Activated naive CD4-positive, alpha-beta T cell treated with anti-CD3 and anti-CD28 coated beads for 36 hours (primary cell): ENCODE results near the gene SERPINE2. TPM values are rescaled to one million over a fixed set of nuclear protein-coding genes. Genes with fewer than 3 reads are reported as not detected.
A peak's percentile ranks its signal among the peaks of the same experiment; 100 is the strongest.

Experiments
- CTCF ChIA-PET: fragments of 350-600 bp; sonication (Branson Sonifier 250); formaldehyde crosslinking; loops from one replicate; lab custom pipeline; 2021; ENCODE audit warnings: antibody characterized with exemption; lab: Charles Lee
- DNase-seq: peaks from one replicate; pipeline ENCODE4 v3.0.0-alpha.2; 2020
- H3K27ac Mint-ChIP-seq: one replicate; pipeline ENCODE4 v1.8.0; 2021; ENCODE audit warnings: mild to moderate bottlenecking, mixed read lengths
- H3K27me3 Mint-ChIP-seq: one replicate; pipeline ENCODE4 v1.8.0; 2021; ENCODE audit warnings: low read depth, mixed read lengths
- H3K36me3 Mint-ChIP-seq: one replicate; pipeline ENCODE4 v1.8.0; 2021; ENCODE audit warnings: low read depth, mixed read lengths
- H3K4me1 Mint-ChIP-seq: one replicate; pipeline ENCODE4 v1.8.0; 2021; ENCODE audit warnings: low read depth, mixed read lengths
- H3K4me3 Mint-ChIP-seq: one replicate; pipeline ENCODE4 v1.8.0; 2021; ENCODE audit warnings: mild to moderate bottlenecking, moderate library complexity, mixed read lengths
- H3K9me3 Mint-ChIP-seq: one replicate; pipeline ENCODE4 v1.8.0; 2021; ENCODE audit warnings: mixed read lengths
- intact Hi-C: fragments of 100-400 bp; cut with micrococcal nuclease; formaldehyde crosslinking; loops from one replicate; pipeline ENCODE4 v1.15.1; 2023
- total RNA-seq, 2 experiments: library from RNA; stranded (reverse); gene quantifications; one replicate each; pipeline ENCODE4 v1.2.3, GENCODE V29; 2021

The SERPINE2 gene
- total RNA-seq, 2 experiments from 2014 or later, result 64.6 to 69.5 TPM

GRCh38 chr2:224027931-224028330 lies 11.2 kb downstream of the SERPINE2 start:
- H3K27me3 Mint-ChIP-seq, result no peaks in the 10 kb centered on the region
- peaks cover 6% of the 10 kb centered on the region for H3K9me3 Mint-ChIP-seq
- DNase-seq, result peak; percentile 25
- H3K4me1 Mint-ChIP-seq, result peaks cover 85% of the 10 kb centered on the region
- H3K36me3 Mint-ChIP-seq, result peaks cover 19% of the 10 kb centered on the region
- intact Hi-C loops, result loop anchor here (5.0 to 10.0 kb wide), 4 partner anchors 191 to 1603 kb away; partner anchors contain the start of genes AP1S3, DOCK10 and SGPP2
- H3K4me3 Mint-ChIP-seq, result peak overlapping the region; percentile 2
- H3K27ac Mint-ChIP-seq, result peak overlapping the region; percentile 95
- CTCF ChIA-PET, result interaction anchor here (2.5 kb wide), 1 partner anchor 34 kb away, joined by 9 read pairs; no protein-coding TSS in a partner anchor

DNA sequence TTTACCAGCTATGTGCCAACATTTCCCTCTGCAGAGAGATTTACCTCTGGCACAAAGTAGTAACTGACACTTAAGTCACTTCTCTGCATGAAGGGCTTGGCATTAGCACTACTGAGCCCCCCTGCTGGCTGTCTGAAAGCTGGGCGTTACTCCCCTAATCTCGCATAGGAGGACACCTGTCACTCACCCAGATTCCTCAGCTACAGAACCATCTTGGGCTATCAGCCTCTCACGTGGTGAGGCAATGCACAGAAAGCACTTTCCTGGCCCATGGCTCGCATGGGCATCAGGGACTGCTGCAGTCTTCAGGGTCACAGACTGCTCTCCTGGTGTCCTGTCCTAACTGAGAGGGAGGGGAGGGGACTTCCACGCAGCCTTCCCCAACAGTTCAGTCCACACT lies 12.0 kb downstream of the SERPINE2 start:
- intact Hi-C loops, result loop anchor here (5.0 to 10.0 kb wide), 4 partner anchors 190 to 1602 kb away; partner anchors contain the start of genes AP1S3, DOCK10 and SGPP2
- peaks cover 6% of the 10 kb centered on the region for H3K9me3 Mint-ChIP-seq
- CTCF ChIA-PET, result interaction anchor here (0.9 to 2.5 kb wide), 2 partner anchors 12 to 33 kb away, joined by 3 to 9 read pairs; partner anchors contain the start of gene SERPINE2
- no peaks in the 10 kb centered on the region for H3K27me3 Mint-ChIP-seq
- H3K4me1 Mint-ChIP-seq, result peaks cover 83% of the 10 kb centered on the region
- no peak overlapping the region for H3K4me3 Mint-ChIP-seq
- no peak for DNase-seq
- peak overlapping the region; percentile 95 for H3K27ac Mint-ChIP-seq
- H3K36me3 Mint-ChIP-seq, result peaks cover 19% of the 10 kb centered on the region

DNA sequence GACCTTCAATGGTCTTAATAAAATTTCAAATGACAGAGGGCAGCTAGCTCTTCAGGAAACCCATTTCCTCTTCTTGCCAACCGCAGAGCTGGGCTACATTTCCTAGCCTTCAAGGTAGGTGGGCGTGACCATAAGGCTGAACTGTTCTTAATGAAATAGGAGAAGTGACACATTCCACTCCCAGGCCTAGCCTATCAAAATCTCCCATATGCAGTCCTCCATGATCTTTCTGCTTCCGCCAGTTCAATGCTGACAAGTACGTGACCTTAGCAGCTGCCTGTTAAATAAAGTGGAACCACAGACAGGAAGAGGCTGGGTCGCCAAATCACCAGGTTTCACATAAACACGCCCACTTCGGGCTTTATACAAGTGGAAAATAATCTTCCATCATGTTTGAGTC lies 13.2 kb downstream of the SERPINE2 start:
- CTCF ChIA-PET, result interaction anchor here (1.0 to 1.7 kb wide), 2 partner anchors 32 to 76 kb away, joined by 3 read pairs; no protein-coding TSS in a partner anchor
- peaks cover 84% of the 10 kb centered on the region for H3K4me1 Mint-ChIP-seq

DNA sequence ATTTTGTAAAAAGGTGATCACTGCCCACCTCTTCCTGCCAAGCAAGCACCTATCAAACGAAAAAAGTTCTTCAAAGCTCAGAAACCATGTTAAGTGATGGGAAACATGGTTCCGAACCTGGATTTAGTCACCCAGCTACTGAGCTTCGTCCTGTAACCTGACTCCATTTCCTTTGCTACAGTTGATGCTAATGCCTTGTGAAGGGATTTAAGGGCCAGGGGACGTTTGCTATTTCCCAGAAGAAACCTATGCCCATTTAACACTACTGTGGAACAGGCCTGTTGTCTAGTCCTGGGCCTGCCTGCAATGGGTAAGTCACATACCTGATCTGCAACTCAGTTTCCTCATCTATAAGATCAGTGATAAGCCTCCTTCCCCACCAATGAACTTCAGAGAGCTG lies 14.8 kb downstream of the SERPINE2 start:
- Mint-ChIP-seq H3K4me3 (peak overlapping the region; percentile 64), H3K27ac (peak overlapping the region; percentile 95), H3K27me3 (no peaks in the 10 kb centered on the region), H3K9me3 (peaks cover 6% of the 10 kb centered on the region), H3K36me3 (peaks cover 13% of the 10 kb centered on the region), H3K4me1 (peaks cover 83% of the 10 kb centered on the region)
- CTCF ChIA-PET, result interaction anchor here (0.6 to 1.7 kb wide), 5 partner anchors 31 to 1009 kb away, joined by 3 to 5 read pairs (median 3); no protein-coding TSS in a partner anchor
- DNase-seq, result peak; percentile 22
- intact Hi-C loops, result loop anchor here (10.0 kb wide), 2 partner anchors 1021 to 1599 kb away; partner anchors contain the start of genes DOCK10 and SGPP2

More for the DNA sequence above, 13.2 kb downstream of the SERPINE2 start:
- H3K4me3 Mint-ChIP-seq, result peak overlapping the region; percentile 64
- intact Hi-C loops, result loop anchor here (1.0 to 10.0 kb wide), 11 partner anchors 12 to 1601 kb away; partner anchors contain the start of genes AP1S3, CUL3, DOCK10 and FARSB
- H3K9me3 Mint-ChIP-seq, result peaks cover 6% of the 10 kb centered on the region
- peak; percentile 84 for DNase-seq
- H3K27me3 Mint-ChIP-seq, result no peaks in the 10 kb centered on the region
- peaks cover 15% of the 10 kb centered on the region for H3K36me3 Mint-ChIP-seq
- peak overlapping the region; percentile 95 for H3K27ac Mint-ChIP-seq

DNA sequence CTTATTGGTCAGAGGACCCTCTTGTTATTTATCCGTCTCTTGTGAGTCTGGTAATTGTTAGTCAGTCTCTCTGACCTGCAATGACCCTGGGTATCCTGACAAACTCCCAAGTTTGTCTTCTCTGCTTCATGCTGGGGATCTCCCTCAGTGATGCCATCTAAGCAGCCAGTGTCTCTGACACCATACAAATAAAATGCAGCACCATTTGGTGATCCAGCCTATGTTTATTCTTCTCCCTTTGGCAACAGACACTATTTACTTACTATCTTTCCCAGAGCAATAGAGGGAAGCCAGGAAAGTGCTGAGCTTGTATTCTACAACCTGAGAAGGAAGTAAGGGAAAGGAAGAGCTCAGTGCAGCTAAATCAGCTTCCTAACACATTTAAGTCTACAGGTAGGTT lies 15.9 kb downstream of the SERPINE2 start:
- Mint-ChIP-seq H3K9me3 (peaks cover 6% of the 10 kb centered on the region), H3K4me1 (peaks cover 72% of the 10 kb centered on the region), H3K27me3 (no peaks in the 10 kb centered on the region), H3K4me3 (peak overlapping the region; percentile 17), H3K36me3 (peaks cover 14% of the 10 kb centered on the region), H3K27ac (peak overlapping the region; percentile 78)
- intact Hi-C loops, result loop anchor here (10.0 kb wide), 2 partner anchors 1022 to 1598 kb away; partner anchors contain the start of genes DOCK10 and SGPP2
- CTCF ChIA-PET, result no interaction called here
- DNase-seq, result peak; percentile 27

DNA sequence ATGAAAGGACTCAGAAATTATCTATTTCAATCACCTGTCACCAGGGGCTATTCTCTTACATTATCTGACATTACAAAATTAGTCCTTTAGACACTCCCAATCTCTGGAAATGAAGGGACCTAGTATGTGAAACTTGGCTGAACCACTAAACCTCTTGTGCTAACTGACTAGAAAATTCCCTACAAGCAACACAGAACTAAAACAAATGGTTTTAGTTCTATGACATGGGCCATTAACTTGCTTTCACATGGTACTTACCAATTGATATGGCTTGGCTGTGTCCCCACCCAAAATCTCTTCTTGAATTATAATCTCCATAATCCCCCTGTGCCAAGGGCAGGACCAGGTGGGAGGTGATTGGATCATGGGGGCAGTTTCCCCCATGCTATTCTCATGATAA lies 16.6 kb downstream of the SERPINE2 start:
- CTCF ChIA-PET, result no interaction called here
- Mint-ChIP-seq H3K4me1 (peaks cover 67% of the 10 kb centered on the region), H3K9me3 (peaks cover 6% of the 10 kb centered on the region), H3K36me3 (peaks cover 11% of the 10 kb centered on the region), H3K27me3 (no peaks in the 10 kb centered on the region), H3K27ac (peak overlapping the region; percentile 78), H3K4me3 (no peak overlapping the region)
- DNase-seq, result no peak
- intact Hi-C loops, result loop anchor here (10.0 kb wide), 2 partner anchors 1022 to 1598 kb away; partner anchors contain the start of genes DOCK10 and SGPP2

DNA sequence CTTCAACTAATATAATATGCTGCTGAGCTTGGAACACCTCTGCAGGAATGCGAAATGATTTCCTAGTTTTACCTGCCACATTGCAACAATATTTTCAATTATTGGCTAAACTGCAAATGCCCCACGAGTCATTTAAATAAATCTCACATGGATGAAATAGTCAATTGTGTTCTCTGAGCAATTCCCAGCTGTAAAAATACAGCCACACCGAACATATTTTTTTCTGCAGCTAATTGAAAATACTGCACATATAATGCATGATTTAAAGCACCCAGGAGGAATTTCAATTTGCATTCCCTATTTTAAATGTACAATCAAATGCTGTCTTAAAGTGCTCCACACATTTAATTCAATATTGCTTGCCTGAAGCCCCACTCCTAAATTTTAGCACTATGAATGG lies 18.6 kb downstream of the SERPINE2 start:
- intact Hi-C loops, result loop anchor here (10.0 kb wide), 2 partner anchors 1024 to 1596 kb away; partner anchors contain the start of genes DOCK10 and SGPP2
- Mint-ChIP-seq H3K9me3 (peaks cover under 1% of the 10 kb centered on the region), H3K27me3 (no peaks in the 10 kb centered on the region), H3K27ac (no peak overlapping the region), H3K36me3 (peaks cover 2% of the 10 kb centered on the region), H3K4me1 (peaks cover 60% of the 10 kb centered on the region), H3K4me3 (no peak overlapping the region)
- DNase-seq, result no peak
- CTCF ChIA-PET, result interaction anchor here (0.5 kb wide), 1 partner anchor 89 kb away, joined by 3 read pairs; no protein-coding TSS in a partner anchor

DNA sequence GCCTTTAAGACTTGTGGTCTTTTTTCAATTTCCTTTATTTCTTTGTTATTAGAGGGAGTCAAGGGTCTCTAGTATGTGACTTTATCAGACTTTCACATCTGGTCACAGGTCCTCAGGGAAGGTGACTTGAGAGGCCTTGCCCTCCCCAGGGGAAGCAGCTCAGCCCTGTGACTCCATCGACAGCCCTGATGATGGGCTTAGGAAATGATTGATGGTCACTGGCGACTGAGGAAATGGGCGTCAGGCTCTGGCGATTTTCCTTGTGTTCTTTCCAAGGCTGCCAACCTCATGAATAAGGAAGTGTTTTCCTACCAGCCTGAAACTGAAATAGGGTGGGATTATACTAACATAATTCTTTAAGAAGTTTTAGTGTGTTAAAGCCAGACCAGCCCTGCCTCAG lies 21.1 kb downstream of the SERPINE2 start:
- CTCF ChIA-PET, result interaction anchor here (1.2 to 2.6 kb wide), 3 partner anchors 25 to 57 kb away, joined by 3 to 10 read pairs (median 6); no protein-coding TSS in a partner anchor
- no peaks in the 10 kb centered on the region for H3K9me3 Mint-ChIP-seq
- DNase-seq, result no peak
- no peaks in the 10 kb centered on the region for H3K27me3 Mint-ChIP-seq
- no peak overlapping the region for H3K4me3 Mint-ChIP-seq
- H3K4me1 Mint-ChIP-seq, result peaks cover 41% of the 10 kb centered on the region
- intact Hi-C loops, result no loop called here
- H3K36me3 Mint-ChIP-seq, result peaks cover 2% of the 10 kb centered on the region
- H3K27ac Mint-ChIP-seq, result no peak overlapping the region

DNA sequence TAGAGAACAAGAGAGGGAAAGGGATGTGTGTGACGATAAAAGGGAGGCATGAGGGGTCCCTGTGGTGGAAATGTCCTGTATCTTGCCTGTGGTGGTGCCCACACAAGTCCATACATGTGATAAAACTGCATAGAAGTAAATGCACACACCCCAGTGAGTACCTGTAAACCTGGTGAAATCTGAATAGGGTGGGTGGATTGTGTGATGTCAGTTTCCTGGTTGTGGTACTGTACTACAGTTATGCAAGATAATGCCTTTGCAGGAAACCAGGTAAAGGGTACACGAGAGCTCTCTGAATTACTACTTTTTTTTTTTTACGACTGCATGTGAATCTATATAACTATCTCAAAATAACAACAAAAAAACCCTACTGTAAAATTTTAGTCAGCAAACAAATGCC lies 22.1 kb downstream of the SERPINE2 start:
- DNase-seq, result peak; percentile 49

DNA sequence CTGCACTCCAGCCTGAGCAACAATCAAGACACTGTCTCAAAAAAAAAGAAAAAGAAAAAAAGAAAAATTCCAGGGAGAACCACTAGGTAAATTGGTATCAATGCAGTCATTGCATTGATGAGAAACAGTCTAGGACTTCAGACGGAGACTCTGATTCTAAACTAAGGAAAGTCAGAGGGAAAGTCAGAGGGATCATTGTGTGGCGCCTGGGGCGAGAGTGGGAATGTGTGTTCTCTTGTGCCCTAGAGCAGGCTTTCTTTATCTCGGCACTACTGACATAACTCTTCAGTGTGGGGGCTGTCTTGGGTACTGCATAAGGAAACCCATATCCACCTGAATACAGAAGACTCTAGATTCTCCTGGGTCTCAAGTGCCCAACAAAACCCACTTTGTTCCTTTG lies 24.8 kb downstream of the SERPINE2 start:
- Mint-ChIP-seq H3K4me3 (no peak overlapping the region), H3K36me3 (peaks cover 1% of the 10 kb centered on the region), H3K27ac (no peak overlapping the region), H3K27me3 (no peaks in the 10 kb centered on the region), H3K4me1 (peaks cover 29% of the 10 kb centered on the region), H3K9me3 (no peaks in the 10 kb centered on the region)
- CTCF ChIA-PET, result no interaction called here
- no peak for DNase-seq
- intact Hi-C loops, result no loop called here

More for the DNA sequence above, 22.1 kb downstream of the SERPINE2 start:
- peaks cover 2% of the 10 kb centered on the region for H3K36me3 Mint-ChIP-seq
- CTCF ChIA-PET, result interaction anchor here (1.2 to 2.6 kb wide), 3 partner anchors 24 to 56 kb away, joined by 3 to 10 read pairs (median 6); no protein-coding TSS in a partner anchor
- intact Hi-C loops, result no loop called here
- H3K4me1 Mint-ChIP-seq, result peaks cover 34% of the 10 kb centered on the region
- H3K27ac Mint-ChIP-seq, result no peak overlapping the region
- H3K9me3 Mint-ChIP-seq, result no peaks in the 10 kb centered on the region
- H3K27me3 Mint-ChIP-seq, result no peaks in the 10 kb centered on the region
- no peak overlapping the region for H3K4me3 Mint-ChIP-seq

DNA sequence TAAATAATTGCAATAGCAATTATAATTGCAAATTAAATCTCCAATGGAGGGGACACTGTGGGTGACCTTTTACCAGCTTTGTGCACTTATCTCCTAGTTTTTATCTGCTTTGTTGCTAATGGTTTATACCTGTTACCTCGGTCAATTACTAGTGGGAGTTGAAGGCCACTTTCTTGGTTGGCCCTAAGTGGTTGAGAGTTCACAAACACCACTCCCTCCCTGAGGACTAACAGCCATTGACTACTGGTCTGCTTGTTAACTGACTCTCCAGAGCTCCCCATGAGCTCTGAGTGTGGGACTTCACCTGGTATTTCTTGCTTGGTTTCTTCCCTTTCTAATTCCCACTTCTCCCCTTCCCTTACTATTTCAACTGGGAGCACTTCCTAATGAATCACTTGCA lies 27.2 kb downstream of the SERPINE2 start:
- DNase-seq, result no peak
- H3K27ac Mint-ChIP-seq, result no peak overlapping the region
- H3K36me3 Mint-ChIP-seq, result no peaks in the 10 kb centered on the region
- no peak overlapping the region for H3K4me3 Mint-ChIP-seq
- intact Hi-C loops, result no loop called here
- H3K27me3 Mint-ChIP-seq, result no peaks in the 10 kb centered on the region
- peaks cover 22% of the 10 kb centered on the region for H3K4me1 Mint-ChIP-seq
- no peaks in the 10 kb centered on the region for H3K9me3 Mint-ChIP-seq
- CTCF ChIA-PET, result no interaction called here

DNA sequence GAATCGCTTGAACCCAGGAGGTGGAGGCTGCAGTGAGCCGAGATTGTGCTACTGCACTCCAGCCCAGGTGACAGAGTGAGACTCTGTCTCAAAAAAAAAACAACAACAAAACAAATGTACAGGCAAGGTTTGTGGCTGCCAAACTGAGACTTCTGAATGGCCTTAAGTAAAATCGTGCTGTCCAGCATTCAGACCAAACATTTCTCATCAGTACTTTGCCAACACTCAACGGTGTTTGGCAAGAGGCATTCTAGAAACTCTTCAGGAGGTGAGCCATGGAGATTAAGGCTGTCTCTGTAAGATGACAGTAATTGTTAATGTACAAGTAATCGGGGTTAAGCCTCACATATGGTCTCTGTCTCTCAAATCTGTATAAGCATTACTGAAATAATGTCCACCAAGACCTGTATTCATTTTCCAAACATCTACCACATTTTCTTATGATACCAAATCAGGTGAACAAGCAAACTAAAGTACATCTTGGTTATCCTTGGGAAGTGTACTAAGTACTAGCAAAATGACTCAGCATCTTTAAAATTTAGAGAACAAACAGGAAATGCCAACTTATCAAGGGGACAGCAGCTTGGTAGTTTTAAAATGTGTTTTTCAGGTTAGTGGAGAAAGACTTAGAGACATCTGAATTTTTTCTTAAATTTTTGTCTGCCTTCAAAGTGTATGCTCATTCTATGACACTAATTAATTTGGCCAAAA lies 29.3 kb downstream of the SERPINE2 start:
- Mint-ChIP-seq H3K27ac (no peak overlapping the region), H3K36me3 (no peaks in the 10 kb centered on the region), H3K9me3 (no peaks in the 10 kb centered on the region), H3K4me1 (peaks cover 8% of the 10 kb centered on the region), H3K4me3 (no peak overlapping the region), H3K27me3 (no peaks in the 10 kb centered on the region)
- intact Hi-C loops, result no loop called here
- CTCF ChIA-PET, result no interaction called here
- DNase-seq, result no peak
